ENCODE data around the gene C14orf180. TPM values are rescaled to one million over a fixed set of nuclear protein-coding genes. Genes with fewer than 3 reads are reported as not detected.

C14orf180 gene
- total RNA-seq, 1 experiment from 2014 or later, result not detected

GRCh38 chr14:104592292-104592672 lies 12.7 kb downstream of the C14orf180 start:
- DNase-seq (ENCODE audit: low read depth), result no peak

DNA sequence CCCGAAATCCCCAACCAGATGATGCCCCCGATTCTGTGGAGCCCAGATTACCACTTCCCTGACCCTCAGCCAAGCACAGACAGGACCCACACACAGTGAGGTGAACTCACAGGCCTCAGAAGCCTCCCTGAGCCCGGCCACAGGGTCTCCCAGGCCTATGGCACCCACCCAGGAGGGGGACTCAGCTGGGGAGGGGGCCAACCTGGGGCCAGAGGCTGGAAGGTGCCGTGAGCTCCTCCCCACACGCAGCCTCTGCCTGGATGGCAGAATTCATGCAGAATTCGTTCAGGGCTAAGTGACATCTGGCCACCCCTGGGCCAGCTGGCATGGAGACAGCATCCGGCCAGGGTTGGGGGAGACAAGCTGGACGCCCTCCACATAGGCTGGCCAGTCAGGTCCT lies 13.2 kb downstream of the C14orf180 start:
- DNase-seq (ENCODE audit: low read depth), result no peak

GRCh38 chr14:104593241-104593701 lies 13.7 kb downstream of the C14orf180 start:
- no peak for DNase-seq (ENCODE audit: low read depth)

DNA sequence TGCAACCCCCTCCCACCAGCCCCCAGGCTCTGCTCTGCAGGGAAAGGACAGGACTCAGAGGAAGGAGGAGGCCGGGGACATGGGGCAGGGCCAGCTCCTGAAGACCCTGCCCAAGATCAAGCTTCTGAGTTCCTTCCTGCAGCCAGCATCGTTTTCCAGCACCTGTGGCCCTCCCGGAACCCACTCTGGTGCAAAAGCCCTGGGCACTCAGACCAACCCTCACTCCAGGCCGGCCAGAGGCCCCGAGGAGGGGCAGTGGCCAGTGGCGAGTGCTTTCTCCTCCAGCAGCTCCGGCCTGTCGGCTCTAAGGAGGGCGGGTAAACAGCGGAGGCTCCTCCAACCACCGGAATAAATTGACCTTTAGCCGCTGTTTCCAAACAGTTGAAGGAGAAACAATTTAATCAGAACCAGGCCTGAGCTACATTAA lies 14.2 kb downstream of the C14orf180 start:
- no peak for DNase-seq (ENCODE audit: low read depth)

DNA sequence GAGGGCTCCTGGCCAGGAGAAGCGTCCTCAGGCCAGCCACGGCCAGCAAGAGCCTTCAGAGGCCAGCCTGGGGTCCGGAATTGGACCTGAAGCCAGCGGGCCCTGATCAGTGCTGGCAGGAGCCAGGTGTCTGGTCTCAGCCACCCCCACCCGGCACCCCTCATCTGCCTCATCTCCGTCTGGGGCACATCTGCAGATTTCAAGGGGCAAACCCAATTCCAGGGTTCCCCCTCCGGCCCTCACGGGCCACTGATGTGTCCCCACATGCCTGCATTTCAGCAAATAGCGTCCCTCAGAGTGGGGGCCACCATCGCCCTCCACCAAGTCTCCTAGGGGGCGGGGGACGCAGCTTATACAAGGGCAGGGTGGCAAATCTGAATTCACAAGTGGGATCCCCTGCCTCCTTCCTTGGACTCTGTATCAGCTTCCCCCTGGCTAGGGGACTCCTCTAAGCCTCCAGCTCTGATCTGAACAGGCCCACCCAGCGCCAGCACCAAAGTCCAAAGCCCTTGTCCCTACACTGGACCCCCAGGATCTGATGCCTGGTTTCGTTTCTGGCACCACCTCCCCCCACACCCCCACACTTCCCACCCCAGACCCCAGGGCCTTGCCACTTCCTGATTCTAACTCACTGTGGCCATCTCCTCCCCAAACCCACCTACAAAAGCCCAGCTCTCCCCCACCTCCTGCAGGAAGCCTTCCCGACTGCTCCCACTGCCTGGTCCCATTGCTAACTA lies 14.9 kb downstream of the C14orf180 start:
- DNase-seq (ENCODE audit: low read depth), result no peak

DNA sequence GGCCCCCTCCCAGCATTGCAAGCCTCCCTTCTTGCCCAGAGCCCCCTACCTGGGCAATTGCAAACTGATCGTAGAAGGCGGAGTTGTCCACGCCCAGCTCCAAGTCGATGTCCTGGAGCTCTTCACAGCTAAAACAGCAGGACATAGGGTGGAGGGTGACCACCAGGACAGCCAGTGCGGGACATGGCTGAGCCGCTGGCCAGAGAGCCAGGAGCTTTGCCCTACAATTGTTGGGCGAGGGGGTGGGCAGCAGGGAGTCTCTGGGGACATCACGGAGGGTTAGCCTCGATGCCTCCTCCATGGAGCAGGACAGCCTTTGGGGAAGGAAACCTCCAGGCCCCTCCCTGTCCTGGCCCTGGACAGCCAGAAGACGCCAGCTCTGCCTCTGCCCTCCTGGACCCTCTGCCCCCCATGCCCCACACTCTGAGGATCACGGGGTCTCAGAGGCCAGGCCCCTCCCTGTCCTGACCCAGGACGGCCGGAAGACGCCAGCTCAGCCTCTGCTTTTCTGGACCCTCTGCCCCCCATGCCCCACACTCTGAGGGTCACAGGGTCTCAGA lies 15.6 kb downstream of the C14orf180 start:
- DNase-seq (ENCODE audit: low read depth), result no peak

DNA sequence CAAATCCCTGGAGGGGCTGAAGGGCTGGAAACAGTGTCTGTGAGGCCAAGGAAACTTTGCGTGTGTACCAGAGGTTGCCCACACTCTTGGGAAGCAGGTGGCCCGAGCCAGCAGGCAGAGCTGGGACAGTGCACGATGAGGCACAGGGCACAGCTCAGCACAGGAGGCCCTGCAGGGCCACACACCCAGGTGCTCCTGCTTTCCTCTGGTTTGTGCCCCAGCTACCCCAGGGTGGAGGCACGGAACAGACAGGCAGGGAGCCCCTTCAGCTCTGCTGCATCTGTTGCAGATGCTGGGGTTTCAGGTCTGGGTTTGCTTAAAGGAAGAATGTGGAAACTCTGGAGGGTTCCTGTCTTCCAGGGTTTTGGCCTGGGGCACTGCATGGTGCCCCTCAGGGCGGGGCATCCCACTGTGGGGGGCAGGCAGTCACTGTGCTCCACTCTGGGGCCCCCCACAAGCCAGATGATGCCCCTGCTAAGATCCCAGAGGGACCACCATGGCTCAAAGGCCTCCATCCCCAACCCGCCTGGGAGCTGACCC lies 16.4 kb downstream of the C14orf180 start:
- no peak for DNase-seq (ENCODE audit: low read depth)

- DNase-seq (ENCODE audit: low read depth), result no peak
These were observed 16.9 kb downstream of the C14orf180 start for GRCh38 chr14:104596451-104596918.

GRCh38 chr14:104596927-104597351 lies 17.4 kb downstream of the C14orf180 start:
- DNase-seq (ENCODE audit: low read depth), result no peak

DNA sequence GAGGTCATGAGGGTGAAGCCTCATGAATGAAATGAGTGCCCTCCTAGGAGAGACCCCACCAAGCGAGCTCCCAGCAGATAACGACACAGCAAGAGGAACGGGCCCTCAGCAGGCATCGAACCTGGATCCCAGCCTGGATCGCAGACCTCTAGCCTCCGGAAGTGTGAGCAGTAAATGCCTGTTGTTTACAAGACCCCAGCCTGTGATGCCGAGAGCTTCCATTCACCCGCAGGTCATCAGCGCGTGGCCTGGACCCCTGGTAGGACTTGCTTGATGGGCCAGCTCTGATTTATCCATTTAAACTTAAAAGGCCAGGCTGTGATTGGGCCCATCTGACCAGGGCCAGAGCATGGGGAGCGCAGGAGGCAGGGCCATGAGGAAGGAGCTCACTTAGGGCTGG lies 18.0 kb downstream of the C14orf180 start:
- no peak for DNase-seq (ENCODE audit: low read depth)

DNA sequence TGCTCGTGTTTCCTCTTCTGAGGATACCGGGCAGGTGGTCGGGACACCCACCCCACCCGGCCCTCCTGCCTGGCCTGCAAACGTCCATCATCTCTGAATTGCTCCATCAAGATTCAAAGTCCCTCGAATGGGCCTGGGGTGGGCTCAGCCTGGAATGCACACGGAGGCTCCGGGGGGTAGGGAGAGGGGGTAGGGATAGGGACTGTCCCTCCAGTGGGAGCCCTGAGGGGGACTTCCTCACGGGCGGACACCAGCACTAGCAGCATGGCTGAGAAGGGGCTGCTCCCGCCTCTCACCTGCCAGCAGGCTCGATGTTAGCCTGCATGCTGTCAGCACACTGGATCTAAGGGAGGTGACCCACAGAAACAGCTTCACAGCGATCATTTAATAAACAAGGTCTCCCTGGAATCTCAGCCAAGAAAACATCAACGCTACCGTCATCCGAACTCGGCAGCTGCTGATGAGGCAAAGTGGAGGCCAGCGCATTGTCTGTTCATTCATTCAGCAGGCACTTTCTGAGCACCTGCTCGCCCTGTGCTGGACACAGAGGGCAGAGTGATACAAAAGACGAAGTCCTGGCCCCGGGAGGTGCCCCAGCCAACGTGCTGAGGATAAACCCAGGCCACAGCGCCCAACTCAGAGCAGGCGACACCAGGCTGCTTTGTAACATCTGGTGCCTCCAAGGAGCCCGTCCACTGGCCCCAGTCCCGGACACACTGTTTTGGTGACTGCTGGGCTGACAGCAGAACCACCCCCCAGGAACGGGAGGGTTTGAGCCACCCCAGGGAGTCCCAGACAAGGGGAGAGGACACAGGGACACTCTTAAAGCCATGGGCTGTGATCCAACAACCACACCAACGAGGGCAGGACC lies 18.7 kb downstream of the C14orf180 start:
- DNase-seq (ENCODE audit: low read depth), result no peak

- DNase-seq (ENCODE audit: low read depth), result no peak
These were observed 19.3 kb downstream of the C14orf180 start for GRCh38 chr14:104598910-104599273.

DNA sequence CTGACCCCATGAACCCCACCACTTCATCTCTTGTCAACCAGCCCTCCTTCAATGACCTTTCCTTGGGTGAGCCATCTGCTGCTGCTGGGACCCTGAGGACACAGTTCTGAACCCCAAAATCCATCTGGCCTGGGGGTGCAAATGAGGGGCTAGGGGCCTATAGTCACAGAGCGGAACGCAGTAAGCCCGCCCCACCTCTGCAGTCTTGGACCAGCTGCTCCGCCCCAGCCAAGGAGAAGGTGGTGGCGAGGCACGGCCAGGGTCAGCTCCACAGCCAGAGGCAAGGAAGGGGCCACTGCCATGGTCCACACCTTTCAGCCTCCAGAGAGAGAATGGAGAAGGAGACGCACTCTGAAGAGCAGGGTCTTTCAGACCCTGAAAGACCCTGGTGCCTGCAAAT lies 19.9 kb downstream of the C14orf180 start:
- DNase-seq (ENCODE audit: low read depth), result no peak

- DNase-seq (ENCODE audit: low read depth), result no peak
These were observed 20.6 kb downstream of the C14orf180 start for GRCh38 chr14:104600141-104600643.

DNA sequence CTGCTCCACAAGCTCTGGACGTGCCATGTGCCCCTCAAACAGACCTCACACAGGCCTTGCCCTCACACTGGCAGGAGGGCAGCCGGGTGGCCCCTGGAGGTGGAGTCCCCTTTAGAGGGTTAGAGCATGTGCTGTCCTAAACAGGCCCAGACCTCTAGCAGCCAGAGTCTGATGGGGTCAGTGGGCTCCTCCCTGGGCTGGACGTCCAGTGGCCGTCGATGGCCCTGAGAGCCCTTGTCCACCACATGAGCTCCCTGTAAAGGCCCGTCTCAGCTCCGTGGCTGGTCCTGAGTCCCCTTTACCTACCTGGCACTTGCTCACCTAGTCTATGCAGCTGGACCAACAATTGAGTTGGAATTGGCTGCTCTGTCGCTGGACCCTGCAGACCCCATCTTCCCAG lies 21.2 kb downstream of the C14orf180 start:
- DNase-seq (ENCODE audit: low read depth), result no peak

GRCh38 chr14:104601786-104602185 lies 22.2 kb downstream of the C14orf180 start:
- no peak for DNase-seq (ENCODE audit: low read depth)

- no peak for DNase-seq (ENCODE audit: low read depth)
These were observed 22.9 kb downstream of the C14orf180 start for GRCh38 chr14:104602315-104602932.

DNA sequence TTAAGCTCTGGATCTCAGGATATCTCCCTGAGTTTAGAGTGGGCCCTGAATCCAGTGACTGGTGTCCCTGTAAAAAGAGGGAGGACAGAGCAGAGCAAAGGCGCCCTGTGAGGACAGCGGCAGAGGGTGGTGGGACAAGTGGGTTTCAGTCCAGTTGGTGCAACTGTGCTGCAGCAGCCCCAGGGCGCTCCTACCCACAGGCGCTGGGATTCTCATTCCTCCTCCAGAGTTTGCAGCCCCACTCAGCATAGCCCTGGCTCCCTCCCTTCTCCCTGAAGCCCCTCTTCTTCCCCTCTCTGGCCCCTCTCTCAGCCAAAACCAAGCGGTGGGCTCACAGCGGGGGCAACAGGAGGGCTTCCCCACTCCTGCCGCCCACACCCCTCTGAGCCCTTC lies 23.4 kb downstream of the C14orf180 start:
- DNase-seq (ENCODE audit: low read depth), result no peak

GRCh38 chr14:104603711-104604401 lies 24.3 kb downstream of the C14orf180 start:
- DNase-seq (ENCODE audit: low read depth), result no peak
